NCI-H446 (cell line): ENCODE data around the gene TBC1D17.

Experiments
- DNase-seq, 2 experiments: peaks; one replicate each; lab custom pipeline; 2025; lab: John Stamatoyannopoulos, UW

The TBC1D17 gene

GRCh38 chr19:49877879-49878743 is 609 bp downstream of the TBC1D17 start:
- peak; percentile 98 to 99 for DNase-seq

GRCh38 chr19:49878744-49879070 is 1.2 kb downstream of the TBC1D17 start:
- no peak for DNase-seq

- no peak for DNase-seq
Measured at GRCh38 chr19:49879243-49879963, 1.9 kb downstream of the TBC1D17 start.

GRCh38 chr19:49880162-49880869 is 2.8 kb downstream of the TBC1D17 start:
- DNase-seq = no peak

DNA sequence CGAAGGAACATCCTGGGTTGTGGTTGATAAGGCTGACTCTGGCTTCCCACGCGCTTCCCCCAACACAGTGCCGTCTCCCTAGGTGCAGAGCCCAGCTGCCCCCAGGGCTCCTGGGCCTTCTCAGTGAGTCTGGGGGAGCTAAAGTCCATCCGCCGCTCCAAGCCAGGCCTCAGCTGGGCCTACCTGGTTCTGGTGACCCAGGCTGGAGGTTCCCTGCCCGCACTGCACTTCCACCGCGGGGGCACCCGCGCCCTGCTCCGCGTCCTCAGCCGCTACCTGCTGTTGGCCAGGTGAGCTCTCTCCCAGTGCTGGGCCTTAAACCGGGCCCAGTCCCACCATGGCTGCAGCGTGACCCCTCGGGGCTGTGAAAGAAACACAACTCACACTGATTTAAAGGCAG is 3.7 kb downstream of the TBC1D17 start:
- no peak for DNase-seq

- no peak for DNase-seq
Measured at GRCh38 chr19:49881672-49882394, 4.3 kb downstream of the TBC1D17 start.

- no peak for DNase-seq
Measured at GRCh38 chr19:49882643-49883042, 5.1 kb downstream of the TBC1D17 start.

GRCh38 chr19:49883094-49883493 is 5.6 kb downstream of the TBC1D17 start:
- no peak for DNase-seq

DNA sequence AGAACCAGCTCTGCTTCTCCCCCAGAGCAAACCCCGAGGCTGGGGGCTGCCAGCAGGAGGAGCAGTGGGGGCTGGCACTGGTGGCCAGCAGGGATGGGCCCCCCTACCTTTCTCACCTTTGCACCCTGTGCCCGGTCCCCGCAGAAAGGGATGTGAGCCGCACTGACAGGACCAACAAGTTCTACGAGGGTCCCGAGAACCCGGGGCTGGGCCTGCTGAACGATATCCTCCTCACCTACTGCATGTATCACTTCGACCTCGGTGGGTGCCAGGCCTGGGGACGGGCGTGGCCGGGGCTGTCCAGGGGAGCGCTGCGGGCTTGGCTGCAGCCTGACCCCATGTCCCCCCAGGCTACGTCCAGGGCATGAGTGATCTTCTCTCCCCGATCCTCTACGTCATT is 6.6 kb downstream of the TBC1D17 start:
- no peak for DNase-seq

DNA sequence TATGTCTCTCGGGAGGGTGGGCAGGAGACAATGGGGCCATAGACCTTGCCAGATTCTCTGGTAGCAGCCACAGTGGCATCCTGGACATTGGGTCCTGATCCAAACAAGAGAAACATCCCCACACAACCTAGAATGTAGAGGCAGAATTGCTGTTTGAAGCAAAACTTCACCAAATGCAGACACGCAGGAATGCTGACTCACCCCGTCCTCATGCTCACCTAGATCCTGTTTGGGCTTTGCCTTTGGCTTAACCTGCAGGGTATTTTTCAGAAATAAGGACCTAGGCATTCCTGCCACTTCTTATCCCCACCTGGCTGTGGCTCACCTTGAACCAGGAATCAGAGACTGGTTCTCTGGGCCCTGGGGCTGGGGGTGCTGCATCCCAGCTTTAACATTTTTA is 7.3 kb downstream of the TBC1D17 start:
- DNase-seq = no peak

DNA sequence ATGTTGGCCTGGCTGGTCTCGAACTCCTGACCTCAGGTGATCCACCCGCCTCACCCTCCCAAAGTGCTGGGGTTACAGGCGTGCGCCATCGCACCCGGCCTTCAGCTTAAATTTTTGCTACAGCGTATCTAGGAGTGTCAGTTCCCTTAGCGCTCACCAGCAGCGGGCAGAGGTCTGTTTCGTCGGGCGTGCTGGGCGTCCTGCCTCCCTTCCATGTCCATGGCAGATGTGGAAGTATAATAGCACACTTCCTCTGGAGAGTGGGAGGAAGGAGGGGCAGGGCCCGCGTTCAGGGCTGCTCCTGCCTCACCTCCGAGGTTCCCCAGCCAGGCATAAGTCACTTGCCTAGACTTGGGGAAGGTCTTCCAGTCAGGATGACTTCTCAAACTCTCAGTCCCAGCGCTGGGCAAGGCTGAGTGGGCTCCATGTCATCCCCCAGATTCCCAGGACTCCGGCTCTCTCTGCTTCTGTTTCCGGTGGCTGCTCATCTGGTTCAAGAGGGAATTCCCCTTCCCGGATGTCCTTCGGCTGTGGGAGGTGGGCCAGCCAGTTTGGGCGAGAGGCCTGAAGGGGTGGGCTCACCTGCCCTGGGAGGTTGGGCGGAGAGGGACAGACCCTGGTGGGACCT is 9.6 kb downstream of the TBC1D17 start:
- DNase-seq = no peak

- no peak for DNase-seq
Measured at GRCh38 chr19:49887665-49888509, 10.4 kb downstream of the TBC1D17 start.

DNA sequence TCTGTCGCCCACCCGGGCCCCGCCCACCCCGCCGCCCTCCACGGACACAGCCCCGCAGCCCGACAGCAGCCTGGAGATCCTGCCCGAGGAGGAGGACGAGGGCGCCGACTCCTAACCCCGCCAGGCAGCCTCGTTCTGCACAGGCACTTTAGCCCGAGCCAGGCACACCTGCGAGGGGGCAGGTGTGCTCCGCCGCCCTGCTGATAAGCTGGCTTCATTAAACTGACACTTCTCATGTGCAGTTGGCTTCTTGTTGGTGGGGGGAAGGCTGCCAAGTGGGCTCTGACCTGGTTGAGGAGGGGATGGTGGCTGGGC is 11.0 kb downstream of the TBC1D17 start:
- DNase-seq = no peak

DNA sequence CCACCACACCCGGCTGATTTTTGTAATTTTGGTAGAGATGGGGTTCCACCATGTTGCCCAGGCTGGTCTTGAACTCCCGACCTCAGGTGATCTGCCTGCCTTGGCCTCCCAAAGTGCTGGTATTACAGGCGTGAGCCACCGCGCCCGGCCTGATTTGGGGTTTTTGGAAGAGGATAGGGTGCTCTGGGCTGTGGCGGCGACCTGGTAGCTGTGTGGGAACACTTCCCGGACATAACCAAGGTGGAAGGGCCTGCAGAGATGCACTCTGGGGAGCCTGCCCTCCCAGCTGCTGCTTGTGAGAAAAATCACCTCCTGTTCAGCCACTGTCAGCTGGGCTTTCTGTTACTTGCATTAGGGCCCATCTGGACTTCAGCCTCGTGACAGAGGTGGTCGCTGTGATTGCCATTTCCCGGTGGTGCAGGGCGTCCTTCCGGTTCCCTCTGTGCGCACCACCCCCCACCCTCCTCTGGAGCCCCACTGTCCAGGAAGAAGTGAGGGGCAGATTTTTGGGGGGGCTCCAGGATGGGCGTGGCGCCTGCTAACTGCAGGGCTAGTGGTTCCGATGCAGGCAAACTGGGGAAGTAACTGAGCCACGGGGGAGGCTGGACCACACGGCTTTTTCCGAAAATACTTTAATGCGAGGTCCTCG is 11.7 kb downstream of the TBC1D17 start:
- no peak for DNase-seq

GRCh38 chr19:49889687-49890348 is 12.3 kb downstream of the TBC1D17 start:
- DNase-seq = no peak

- no peak for DNase-seq
Measured at GRCh38 chr19:49890349-49891311, 13.1 kb downstream of the TBC1D17 start.

GRCh38 chr19:49891393-49891792 is 13.9 kb downstream of the TBC1D17 start:
- no peak for DNase-seq

GRCh38 chr19:49892716-49893115 is 15.2 kb downstream of the TBC1D17 start:
- DNase-seq = no peak
